ENCODE measurements around the gene ARID3B.

- TF ChIP-seq ZNF384 (IDR thresholded peaks at IDR 0.05) (no peak), TARDBP (IDR thresholded peaks at IDR 0.05) (no peak), NFRKB (IDR thresholded peaks at IDR 0.05) (no peak), BHLHE40 (IDR thresholded peaks at IDR 0.05; ENCODE audit: borderline replicate concordance) (no peak), FOXM1 (IDR thresholded peaks at IDR 0.05; ENCODE audit: borderline replicate concordance) (no peak), ARNT (IDR thresholded peaks at IDR 0.05) (no peak), FOXK2 (IDR thresholded peaks at IDR 0.05) (no peak), SUZ12 (IDR thresholded peaks at IDR 0.05) (no peak), SP1 (IDR thresholded peaks at IDR 0.05) (no peak), HDGF (IDR thresholded peaks at IDR 0.05; ENCODE audit: borderline replicate concordance) (no peak), L3MBTL2 (conservative IDR thresholded peaks at IDR 0.05) (no peak), PKNOX1 (IDR thresholded peaks at IDR 0.05) (no peak), ELF4 (IDR thresholded peaks at IDR 0.05) (no peak)
Measured at GRCh38 chr15:74625693-74626092, 84.7 kb downstream of the ARID3B start.
